Cardiac muscle cell (in vitro differentiated cells and primary cell): ENCODE data around the gene ANP32B. TPM values are rescaled to one million over a fixed set of nuclear protein-coding genes. Genes with fewer than 3 reads are reported as not detected.

Experiments
- DNase-seq, 2 donors: peaks; one replicate each; pipeline versions ENCODE4 v3.0.0 to v3.0.0-alpha.2; 2010 to 2017; ENCODE audit warnings: low read depth in 1 of 2, low spot score in 1 of 2
- H3K27ac ChIP-seq: fragments of 200-600 bp; sonication (generic); 2 replicates; pipeline ENCODE4 v1.5.1; 2016
- H3K27me3 ChIP-seq: fragments of 200-600 bp; sonication (generic); 2 replicates; pipeline ENCODE4 v1.6.0; 2016; ENCODE audit warnings: control low read depth
- H3K36me3 ChIP-seq: fragments of 200-600 bp; sonication (generic); 2 replicates; pipeline ENCODE4 v1.5.1; 2016; ENCODE audit warnings: control low read depth
- H3K4me1 ChIP-seq: fragments of 200-600 bp; sonication (generic); 2 replicates; pipeline ENCODE4 v1.8.1; 2017; ENCODE audit warnings: low read depth, mild to moderate bottlenecking, mixed run types
- H3K4me3 ChIP-seq: fragments of 200-600 bp; sonication (generic); 2 replicates; pipeline ENCODE4 v1.5.1; 2016; ENCODE audit warnings: mild to moderate bottlenecking
- H3K9me3 ChIP-seq: fragments of 200-600 bp; sonication (generic); 2 replicates; pipeline ENCODE4 v1.5.1; 2017; ENCODE audit warnings: low read depth, mild to moderate bottlenecking, control low read depth
- polyA plus RNA-seq: library from polyadenylated mRNA; unstranded; fragments of >200 nt; fragmentation: Nextera tagmentation; extraction: Ambion mirVana; gene quantifications from 2 replicates; pipeline ENCODE4 v1.2.1, GENCODE V29; 2016
- total RNA-seq: library from RNA; depleted of rRNA; stranded (reverse); fragments of >200 nt; gene quantifications from 2 replicates; pipeline ENCODE4 v1.2.3, GENCODE V29; 2016
- TF ChIP-seq, protein P1 (sequence below): IDR thresholded peaks from 2 replicates; pipeline ENCODE4 v1.5.1; 2012; ENCODE audit warnings: low read depth, mild to moderate bottlenecking, low read length

Gene ANP32B
- total and polyA plus RNA-seq, 2 experiments from 2014 or later = 27.2 to 77.5 TPM

DNA sequence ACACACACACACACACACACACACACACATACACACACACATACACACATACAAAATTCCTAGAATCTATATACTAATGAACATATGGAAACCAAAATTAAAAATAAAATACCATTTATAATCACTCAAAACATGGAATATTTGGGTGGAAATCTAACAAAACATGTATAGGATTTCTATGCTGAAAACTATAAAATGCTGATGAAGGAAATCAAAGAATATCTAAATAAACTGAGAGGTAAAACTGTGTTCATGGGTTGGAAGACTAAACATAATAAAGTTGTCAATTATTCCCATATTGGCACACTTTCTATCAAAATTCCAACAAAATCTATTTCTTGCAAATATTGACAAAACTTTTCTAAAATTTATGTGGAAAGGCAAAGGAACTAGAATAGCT is 48.0 kb downstream of the ANP32B start:
- Histone ChIP-seq H3K36me3 (no peaks in the 10 kb centered on the region), H3K4me3 (no peak overlapping the region), H3K27ac (no peak overlapping the region), H3K4me1 (no peaks in the 10 kb centered on the region), H3K27me3 (no peaks in the 10 kb centered on the region), H3K9me3 (no peaks in the 10 kb centered on the region)
- TF ChIP-seq, protein P1, sequence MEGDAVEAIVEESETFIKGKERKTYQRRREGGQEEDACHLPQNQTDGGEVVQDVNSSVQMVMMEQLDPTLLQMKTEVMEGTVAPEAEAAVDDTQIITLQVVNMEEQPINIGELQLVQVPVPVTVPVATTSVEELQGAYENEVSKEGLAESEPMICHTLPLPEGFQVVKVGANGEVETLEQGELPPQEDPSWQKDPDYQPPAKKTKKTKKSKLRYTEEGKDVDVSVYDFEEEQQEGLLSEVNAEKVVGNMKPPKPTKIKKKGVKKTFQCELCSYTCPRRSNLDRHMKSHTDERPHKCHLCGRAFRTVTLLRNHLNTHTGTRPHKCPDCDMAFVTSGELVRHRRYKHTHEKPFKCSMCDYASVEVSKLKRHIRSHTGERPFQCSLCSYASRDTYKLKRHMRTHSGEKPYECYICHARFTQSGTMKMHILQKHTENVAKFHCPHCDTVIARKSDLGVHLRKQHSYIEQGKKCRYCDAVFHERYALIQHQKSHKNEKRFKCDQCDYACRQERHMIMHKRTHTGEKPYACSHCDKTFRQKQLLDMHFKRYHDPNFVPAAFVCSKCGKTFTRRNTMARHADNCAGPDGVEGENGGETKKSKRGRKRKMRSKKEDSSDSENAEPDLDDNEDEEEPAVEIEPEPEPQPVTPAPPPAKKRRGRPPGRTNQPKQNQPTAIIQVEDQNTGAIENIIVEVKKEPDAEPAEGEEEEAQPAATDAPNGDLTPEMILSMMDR = no peak
- no peak for DNase-seq

DNA sequence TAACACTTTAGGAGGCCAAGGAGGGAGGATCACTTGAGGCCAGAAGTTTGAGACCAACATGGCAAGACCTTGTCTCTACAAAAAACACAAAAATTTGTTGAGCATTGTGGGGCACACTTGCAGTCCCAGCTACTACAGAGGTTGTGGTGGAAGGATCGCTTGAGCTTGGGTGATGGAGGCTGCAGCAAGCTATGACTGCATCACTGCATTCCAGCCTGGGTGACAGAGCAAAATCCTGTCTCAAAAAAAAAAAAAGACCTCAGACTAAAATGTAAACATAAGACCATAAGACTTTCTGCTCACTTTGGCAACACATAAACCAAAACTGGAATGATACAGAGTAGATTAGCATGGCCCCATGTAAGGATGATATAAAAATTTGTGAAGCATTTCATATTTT is 48.8 kb downstream of the ANP32B start:
- no peak overlapping the region for H3K27ac ChIP-seq
- DNase-seq = no peak
- H3K27me3 ChIP-seq = no peaks in the 10 kb centered on the region
- H3K36me3 ChIP-seq = no peaks in the 10 kb centered on the region
- H3K9me3 ChIP-seq = no peaks in the 10 kb centered on the region
- H3K4me3 ChIP-seq = no peak overlapping the region
- TF ChIP-seq, protein P1 = no peak
- H3K4me1 ChIP-seq = no peaks in the 10 kb centered on the region

DNA sequence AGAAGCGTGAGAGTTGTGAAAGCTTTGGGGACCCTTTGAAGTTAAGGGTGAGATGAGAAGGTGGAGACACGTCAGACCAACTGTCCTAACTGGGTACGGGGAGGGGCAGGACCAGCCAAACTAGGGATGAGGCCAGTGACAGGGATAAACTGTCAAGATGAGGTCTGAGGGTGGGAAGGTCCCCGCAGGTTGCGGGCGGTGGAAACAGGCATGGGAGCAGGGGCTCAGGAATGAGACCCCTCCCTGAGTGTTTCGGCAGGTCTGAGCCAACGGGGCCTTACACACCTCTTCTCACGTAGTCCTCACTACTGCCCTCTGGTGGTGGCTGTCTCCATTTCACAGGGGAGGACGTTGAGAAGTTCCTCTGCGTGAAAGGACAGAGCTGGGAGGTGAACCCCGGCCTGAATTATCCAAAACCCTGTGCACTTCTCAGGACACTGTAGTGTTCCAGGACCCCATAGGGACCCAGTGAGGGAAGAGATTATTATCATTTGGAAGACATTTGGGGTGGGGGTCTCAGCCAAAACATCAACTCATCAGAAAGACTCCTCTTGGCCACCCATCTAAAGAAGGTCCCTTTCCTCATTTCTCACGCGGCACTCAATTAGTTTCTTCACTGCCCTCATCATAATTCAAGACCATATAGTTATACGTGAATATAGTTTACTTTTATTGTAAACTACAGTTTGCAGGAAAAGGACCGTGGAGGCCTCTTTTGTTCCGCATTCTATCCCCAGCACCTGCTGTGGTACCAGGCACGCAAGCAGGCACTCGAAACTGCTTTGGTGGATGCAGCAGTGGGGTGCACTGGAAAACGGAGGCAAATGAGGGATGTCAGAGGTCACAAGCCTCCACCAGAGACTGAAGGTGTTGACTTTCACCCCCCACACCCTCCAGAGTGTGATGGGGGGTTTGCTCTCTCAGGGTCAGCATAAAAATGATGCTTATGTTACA is 51.7 kb downstream of the ANP32B start:
- Histone ChIP-seq H3K36me3 (no peaks in the 10 kb centered on the region), H3K27ac (no peak overlapping the region), H3K27me3 (no peaks in the 10 kb centered on the region), H3K4me1 (peaks cover 3% of the 10 kb centered on the region), H3K4me3 (no peak overlapping the region), H3K9me3 (no peaks in the 10 kb centered on the region)
- DNase-seq = peak; percentile 84 to 88
- TF ChIP-seq, protein P1 = peak; percentile 85

DNA sequence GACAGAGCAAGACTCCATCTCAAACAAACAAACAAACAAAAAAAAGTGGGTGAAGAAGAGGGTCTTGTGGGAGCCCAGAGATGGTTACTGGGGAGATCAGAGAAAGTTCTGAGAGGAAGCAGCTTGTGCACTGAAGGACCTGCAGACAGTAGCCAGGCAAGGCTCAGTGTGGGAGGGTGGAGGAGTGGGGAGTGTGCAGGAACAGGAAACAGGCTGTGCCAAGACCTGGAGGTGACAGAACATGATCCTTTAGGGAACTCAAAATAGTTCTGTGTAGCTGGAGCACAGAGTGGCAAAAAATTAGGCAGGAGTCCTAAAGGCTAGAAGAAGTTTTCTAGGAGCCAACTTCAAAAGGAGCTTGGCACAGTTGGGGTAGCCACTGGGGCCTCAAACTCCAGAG is 54.2 kb downstream of the ANP32B start:
- Histone ChIP-seq H3K27me3 (no peaks in the 10 kb centered on the region), H3K4me1 (peaks cover 3% of the 10 kb centered on the region), H3K4me3 (no peak overlapping the region), H3K9me3 (no peaks in the 10 kb centered on the region), H3K36me3 (no peaks in the 10 kb centered on the region), H3K27ac (no peak overlapping the region)
- TF ChIP-seq, protein P1 = no peak
- DNase-seq = peak; percentile 6 to 60

DNA sequence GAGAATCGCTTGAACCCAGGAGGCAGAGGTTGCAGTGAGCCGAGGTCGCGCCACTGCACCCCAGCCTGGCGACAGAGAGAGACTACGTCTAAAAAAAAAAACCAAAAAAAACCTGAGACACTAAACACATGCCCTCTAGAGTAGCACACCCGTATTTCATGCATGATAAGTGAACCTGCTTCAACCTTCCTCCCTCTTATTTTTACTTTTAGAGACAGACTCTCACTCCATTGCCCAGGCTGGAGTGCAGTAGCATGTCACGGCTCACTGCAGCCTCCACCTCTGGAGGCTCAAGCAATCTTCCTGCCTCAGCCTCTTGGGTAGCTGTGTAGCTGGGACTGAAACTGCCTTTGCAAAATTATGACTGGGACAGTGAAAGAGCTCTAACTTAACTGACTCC is 55.8 kb downstream of the ANP32B start:
- Histone ChIP-seq H3K27ac (no peak overlapping the region), H3K27me3 (no peaks in the 10 kb centered on the region), H3K4me3 (no peak overlapping the region), H3K9me3 (no peaks in the 10 kb centered on the region), H3K36me3 (no peaks in the 10 kb centered on the region), H3K4me1 (peaks cover 3% of the 10 kb centered on the region)
- DNase-seq = no peak
- TF ChIP-seq, protein P1 = no peak
